PC-9 (cell line): ENCODE results near the gene SETMAR.

Experiments
- CTCF ChIP-seq: fragments of 200-600 bp; sonication (generic); conservative IDR thresholded peaks from 2 replicates; pipeline ENCODE4 v1.6.1; 2017; ENCODE audit warnings: mixed run types, antibody characterized with exemption, mild to moderate bottlenecking, moderate library complexity
- EZH2 ChIP-seq: fragments of 200-600 bp; sonication (generic); IDR thresholded peaks from 2 replicates; pipeline ENCODE4 v1.8.0; 2017; ENCODE audit warnings: antibody characterized with exemption, low read depth

DNA sequence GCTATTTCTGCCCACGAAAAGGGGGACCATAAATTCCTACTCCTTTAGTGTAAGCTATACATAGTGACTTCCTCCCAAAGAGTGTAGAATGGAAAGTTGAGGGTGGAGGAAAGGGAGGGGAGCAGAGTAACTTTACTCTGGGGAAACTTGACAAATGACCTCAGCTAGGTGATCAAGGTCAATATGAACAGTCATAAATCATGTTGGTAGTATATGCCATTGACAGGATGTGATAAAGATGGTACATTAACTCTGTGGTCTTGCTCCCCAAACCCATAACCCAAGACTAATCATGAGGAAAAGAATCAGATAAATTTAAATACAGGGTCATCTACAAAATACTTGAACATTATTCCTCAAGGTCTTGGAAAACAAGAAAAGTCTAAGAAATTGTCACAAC, 18.6 kb downstream of the SETMAR start:
- TF ChIP-seq CTCF (no peak), EZH2 (no peak)
